22Rv1 (cell line): ENCODE measurements around the gene TRIM2.

Experiments used
- H3K27ac ChIP-seq: fragments of 450-650 bp; 2 replicates; pipeline ENCODE4 v1.5.1; 2017
- ZFX ChIP-seq: fragments of 450-650 bp; IDR thresholded peaks from 2 replicates; pipeline ENCODE4 v1.6.1; 2017; ENCODE audit warnings: antibody characterized with exemption, borderline replicate concordance
- TF ChIP-seq, protein P1 (sequence below): fragments of 450-650 bp; IDR thresholded peaks from 2 replicates; pipeline ENCODE4 v1.5.1; 2017; ENCODE audit warnings: mild to moderate bottlenecking

TRIM2 gene

DNA sequence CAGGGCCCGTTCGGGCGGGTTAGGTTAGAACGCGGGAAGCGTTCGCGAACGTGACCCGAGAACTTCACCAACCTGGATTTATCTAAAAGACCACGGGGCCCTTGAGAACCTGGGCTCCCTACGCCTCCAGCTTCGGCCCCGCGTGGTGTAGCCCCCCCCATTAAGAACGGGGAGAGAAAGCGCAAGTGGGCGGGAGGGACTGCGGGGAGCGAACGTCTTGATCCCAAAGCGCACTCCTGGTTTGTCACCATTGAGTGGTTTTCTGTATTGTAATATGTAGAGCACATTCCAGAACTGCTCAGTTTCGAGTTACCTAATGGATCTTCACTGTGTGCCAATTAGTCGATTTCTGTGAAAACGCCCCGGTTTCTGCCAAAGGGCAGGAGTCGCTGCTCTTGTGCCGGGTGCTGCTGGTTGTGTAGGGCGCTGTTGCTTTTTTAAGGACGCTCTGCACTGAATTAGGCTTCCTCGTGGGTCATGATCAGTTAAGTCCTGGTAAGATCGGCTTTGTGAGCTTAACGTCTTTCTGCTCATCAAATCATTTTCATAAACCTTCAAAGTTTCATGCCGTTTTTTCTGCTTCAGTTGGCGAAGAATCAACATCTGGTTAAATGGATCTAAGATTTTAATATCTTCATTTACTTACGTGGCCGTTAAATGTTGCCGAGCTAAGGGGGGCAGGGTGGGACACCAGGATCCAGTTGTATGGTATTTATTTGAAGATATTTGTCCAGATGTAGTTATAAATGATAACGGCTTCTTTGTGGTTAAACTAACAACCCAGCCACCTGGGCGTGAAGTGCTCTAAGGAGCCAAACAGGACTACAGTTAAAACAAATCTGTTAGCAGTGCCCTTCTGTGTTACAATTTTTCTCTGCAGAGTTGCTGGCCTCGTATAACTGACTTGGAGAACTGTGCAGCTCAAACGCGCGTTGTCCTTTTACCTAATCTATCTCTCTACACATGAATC is 141.1 kb downstream of the TRIM2 start:
- TF ChIP-seq ZFX, result no peak
- TF ChIP-seq, protein P1, sequence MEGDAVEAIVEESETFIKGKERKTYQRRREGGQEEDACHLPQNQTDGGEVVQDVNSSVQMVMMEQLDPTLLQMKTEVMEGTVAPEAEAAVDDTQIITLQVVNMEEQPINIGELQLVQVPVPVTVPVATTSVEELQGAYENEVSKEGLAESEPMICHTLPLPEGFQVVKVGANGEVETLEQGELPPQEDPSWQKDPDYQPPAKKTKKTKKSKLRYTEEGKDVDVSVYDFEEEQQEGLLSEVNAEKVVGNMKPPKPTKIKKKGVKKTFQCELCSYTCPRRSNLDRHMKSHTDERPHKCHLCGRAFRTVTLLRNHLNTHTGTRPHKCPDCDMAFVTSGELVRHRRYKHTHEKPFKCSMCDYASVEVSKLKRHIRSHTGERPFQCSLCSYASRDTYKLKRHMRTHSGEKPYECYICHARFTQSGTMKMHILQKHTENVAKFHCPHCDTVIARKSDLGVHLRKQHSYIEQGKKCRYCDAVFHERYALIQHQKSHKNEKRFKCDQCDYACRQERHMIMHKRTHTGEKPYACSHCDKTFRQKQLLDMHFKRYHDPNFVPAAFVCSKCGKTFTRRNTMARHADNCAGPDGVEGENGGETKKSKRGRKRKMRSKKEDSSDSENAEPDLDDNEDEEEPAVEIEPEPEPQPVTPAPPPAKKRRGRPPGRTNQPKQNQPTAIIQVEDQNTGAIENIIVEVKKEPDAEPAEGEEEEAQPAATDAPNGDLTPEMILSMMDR, result no peak
- peak overlapping the region; percentile 62 for H3K27ac ChIP-seq

DNA sequence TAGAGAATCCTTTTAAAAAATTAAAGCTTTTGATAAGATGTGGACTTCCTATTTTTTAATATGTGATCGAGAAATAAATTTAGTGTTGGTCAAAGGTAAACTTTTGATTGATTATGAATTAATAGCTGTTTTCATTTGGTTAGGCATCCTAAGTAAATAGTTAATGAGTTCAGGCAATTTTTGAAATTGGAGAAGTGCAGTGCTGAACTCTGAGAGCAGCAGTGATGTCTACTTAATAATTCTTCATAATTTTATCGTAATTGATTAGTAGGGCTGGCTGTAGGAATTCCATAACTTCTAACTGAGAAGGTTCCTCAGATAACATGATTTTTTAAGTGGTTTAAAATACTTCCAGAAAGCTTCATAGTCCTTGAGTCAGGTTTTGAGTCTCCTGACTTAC is 141.8 kb downstream of the TRIM2 start:
- no peak overlapping the region for H3K27ac ChIP-seq

DNA sequence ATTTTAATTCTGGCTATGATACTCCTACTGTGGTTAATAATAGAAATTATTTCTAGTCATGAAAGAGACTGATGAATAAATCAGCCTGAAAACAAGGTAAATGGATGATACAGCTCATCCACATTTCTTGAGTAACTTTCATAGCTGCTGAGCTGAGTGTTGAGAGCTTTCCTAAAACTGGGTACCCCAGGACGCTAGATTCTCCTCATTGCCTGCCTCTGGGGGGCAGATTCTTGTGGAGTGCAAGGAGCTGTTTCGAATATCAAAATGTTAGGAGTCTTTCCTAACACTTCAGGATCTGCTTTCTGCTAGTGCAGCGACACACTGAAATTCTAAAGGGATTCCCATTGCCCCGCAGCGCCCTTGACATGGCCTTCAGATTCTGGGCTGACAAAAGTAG is 142.3 kb downstream of the TRIM2 start:
- TF ChIP-seq, protein P1, result no peak
- no peak for TF ChIP-seq ZFX
- no peak overlapping the region for H3K27ac ChIP-seq

More for the DNA sequence above, 141.8 kb downstream of the TRIM2 start:
- TF ChIP-seq ZFX, result no peak
- TF ChIP-seq, protein P1, result no peak

DNA sequence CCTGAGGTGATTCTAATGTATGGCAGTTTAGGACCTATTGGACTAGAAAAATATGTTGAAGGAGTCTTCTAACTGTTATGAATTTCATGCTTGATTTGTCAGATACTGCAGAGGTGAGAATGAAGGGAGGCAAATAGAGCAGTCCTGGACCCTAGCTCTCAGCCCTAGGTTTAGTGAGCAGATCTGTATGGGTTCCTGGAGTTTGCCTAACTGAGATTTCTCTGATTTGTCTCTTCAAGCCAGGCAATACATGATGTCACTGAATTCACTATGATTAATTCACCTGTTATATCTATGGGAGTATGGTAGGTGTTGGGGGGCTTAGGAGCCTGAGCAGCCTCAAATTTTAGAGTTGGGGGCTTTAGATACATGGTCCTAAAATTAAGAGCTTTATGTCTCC is 142.9 kb downstream of the TRIM2 start:
- no peak overlapping the region for H3K27ac ChIP-seq
- no peak for TF ChIP-seq ZFX
- TF ChIP-seq, protein P1, result no peak

DNA sequence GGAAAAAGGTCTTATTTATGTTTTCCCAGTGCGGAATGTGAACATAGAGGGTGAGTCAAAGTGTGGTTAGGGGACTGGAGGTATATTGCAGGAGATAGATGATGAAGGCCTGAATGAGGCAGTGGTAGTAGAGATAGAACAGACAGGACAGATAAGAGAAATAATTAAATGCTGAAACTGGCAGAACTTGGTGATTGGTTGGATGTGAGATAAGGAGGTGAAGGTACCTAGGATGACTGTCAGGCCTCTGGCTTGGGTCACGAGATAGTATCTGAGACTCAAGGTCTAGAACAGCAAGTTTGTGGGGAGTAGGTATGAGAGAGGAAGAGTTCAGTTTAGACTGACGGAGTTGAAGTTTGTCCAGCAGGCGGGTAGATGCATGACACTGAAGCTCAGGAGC is 143.8 kb downstream of the TRIM2 start:
- H3K27ac ChIP-seq, result no peak overlapping the region
- TF ChIP-seq, protein P1, result no peak
- TF ChIP-seq ZFX, result no peak

DNA sequence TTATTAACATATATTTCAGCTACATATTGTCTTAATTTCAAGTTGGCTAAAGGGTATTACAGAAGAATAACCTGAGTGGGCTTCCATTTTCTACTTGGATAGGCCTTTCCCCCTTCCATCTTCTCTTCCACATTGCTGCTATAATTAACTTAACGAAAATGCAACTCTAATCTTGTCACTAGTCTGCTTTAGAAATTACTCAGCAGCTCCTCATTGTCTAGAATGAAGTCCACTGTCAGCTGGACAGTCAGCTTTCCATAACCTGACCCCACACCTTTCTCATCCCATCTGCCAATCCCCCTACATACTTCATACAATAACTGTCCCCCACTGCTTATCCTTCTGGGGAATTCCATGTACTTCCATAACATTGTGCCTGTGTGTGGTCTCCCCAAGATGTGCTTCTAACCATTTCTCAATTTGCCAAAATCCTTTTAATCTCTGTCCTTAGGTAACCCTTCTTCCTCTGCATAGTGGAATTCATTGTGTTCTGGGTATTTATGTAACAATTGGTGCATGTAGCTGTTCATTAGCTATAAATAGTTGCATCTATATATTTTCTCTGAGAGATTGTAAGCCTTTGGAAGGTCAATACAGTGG is 145.1 kb downstream of the TRIM2 start:
- H3K27ac ChIP-seq, result no peak overlapping the region
- TF ChIP-seq, protein P1, result no peak
- no peak for TF ChIP-seq ZFX

DNA sequence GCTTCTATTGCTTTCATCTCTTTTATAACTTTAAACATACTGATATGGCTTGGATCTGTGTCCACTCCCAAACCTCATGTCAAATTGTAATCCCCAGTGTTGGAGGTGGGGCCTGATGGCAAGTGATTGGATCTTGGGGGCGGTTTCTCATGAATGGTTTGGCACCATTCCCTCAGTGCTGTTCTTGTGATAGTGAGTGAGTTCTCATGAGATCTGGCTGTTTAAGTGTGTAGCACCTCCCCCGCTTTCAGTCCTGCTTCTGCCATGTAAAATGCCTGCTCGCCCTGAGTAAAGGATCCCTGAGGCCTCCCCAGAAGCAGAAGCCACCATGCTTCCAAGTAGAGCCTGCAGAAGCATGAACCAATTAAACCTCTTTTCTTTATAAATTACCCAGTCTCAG is 157.9 kb downstream of the TRIM2 start:
- no peak overlapping the region for H3K27ac ChIP-seq
- TF ChIP-seq ZFX, result no peak
- TF ChIP-seq, protein P1, result no peak
